Liver (tissue), 3 donors: ENCODE results near the gene FUBP1.

Experiments
- SP1 ChIP-seq: IDR thresholded peaks from 2 replicates; pipeline ENCODE4 v1.6.1; 2018; ENCODE audit warnings: antibody characterized with exemption, mild to moderate bottlenecking
- YY1 ChIP-seq: IDR thresholded peaks from 2 replicates; pipeline ENCODE4 v1.6.1; 2016; ENCODE audit warnings: antibody characterized with exemption, mild to moderate bottlenecking
- TF ChIP-seq, protein P1 (sequence below): fragments of 150-350 bp; IDR thresholded peaks from 2 replicates; pipeline ENCODE4 v1.5.1; 2017; ENCODE audit warnings: improper control_type of control experiment, low read depth, low read length; ENCODE audit not compliant: missing input control
- TF ChIP-seq, protein P2 (sequence below): IDR thresholded peaks from 2 replicates; pipeline ENCODE4 v1.6.1; 2016; ENCODE audit warnings: antibody characterized with exemption, mild to moderate bottlenecking
- TF ChIP-seq, protein P3 (sequence below): IDR thresholded peaks from 2 replicates; pipeline ENCODE4 v1.6.1; 2016; ENCODE audit warnings: antibody characterized with exemption
- donor health status: healthy.
- donor health status: healthy.

DNA sequence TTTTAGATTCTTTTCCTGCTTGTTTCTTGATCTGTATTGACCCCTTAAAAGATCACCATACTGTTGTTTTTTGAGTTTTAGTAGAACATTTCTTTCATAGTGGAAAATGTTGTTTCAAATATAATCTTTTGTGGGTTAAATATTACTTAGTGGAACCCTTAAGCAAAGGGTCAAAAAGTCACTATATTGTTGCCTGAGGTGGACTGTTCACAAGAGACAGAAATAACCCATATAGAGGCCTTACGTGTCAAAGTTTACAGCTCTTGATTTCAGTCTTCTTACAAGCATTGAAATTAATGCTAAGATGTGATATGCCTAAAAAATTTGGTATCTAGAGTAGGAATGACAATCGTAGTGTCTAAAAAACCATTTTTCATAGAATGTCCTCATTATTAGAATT, 32.2 kb upstream of the FUBP1 start:
- TF ChIP-seq, protein P1, sequence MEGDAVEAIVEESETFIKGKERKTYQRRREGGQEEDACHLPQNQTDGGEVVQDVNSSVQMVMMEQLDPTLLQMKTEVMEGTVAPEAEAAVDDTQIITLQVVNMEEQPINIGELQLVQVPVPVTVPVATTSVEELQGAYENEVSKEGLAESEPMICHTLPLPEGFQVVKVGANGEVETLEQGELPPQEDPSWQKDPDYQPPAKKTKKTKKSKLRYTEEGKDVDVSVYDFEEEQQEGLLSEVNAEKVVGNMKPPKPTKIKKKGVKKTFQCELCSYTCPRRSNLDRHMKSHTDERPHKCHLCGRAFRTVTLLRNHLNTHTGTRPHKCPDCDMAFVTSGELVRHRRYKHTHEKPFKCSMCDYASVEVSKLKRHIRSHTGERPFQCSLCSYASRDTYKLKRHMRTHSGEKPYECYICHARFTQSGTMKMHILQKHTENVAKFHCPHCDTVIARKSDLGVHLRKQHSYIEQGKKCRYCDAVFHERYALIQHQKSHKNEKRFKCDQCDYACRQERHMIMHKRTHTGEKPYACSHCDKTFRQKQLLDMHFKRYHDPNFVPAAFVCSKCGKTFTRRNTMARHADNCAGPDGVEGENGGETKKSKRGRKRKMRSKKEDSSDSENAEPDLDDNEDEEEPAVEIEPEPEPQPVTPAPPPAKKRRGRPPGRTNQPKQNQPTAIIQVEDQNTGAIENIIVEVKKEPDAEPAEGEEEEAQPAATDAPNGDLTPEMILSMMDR = no peak
- no peak for TF ChIP-seq YY1
- TF ChIP-seq, protein P2, sequence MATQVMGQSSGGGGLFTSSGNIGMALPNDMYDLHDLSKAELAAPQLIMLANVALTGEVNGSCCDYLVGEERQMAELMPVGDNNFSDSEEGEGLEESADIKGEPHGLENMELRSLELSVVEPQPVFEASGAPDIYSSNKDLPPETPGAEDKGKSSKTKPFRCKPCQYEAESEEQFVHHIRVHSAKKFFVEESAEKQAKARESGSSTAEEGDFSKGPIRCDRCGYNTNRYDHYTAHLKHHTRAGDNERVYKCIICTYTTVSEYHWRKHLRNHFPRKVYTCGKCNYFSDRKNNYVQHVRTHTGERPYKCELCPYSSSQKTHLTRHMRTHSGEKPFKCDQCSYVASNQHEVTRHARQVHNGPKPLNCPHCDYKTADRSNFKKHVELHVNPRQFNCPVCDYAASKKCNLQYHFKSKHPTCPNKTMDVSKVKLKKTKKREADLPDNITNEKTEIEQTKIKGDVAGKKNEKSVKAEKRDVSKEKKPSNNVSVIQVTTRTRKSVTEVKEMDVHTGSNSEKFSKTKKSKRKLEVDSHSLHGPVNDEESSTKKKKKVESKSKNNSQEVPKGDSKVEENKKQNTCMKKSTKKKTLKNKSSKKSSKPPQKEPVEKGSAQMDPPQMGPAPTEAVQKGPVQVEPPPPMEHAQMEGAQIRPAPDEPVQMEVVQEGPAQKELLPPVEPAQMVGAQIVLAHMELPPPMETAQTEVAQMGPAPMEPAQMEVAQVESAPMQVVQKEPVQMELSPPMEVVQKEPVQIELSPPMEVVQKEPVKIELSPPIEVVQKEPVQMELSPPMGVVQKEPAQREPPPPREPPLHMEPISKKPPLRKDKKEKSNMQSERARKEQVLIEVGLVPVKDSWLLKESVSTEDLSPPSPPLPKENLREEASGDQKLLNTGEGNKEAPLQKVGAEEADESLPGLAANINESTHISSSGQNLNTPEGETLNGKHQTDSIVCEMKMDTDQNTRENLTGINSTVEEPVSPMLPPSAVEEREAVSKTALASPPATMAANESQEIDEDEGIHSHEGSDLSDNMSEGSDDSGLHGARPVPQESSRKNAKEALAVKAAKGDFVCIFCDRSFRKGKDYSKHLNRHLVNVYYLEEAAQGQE = no peak
- no peak for TF ChIP-seq SP1
- TF ChIP-seq, protein P3, sequence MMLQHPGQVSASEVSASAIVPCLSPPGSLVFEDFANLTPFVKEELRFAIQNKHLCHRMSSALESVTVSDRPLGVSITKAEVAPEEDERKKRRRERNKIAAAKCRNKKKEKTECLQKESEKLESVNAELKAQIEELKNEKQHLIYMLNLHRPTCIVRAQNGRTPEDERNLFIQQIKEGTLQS = no peak
